Hypothalamus (tissue), 51 donors: ENCODE measurements around the gene IRF3.

Source experiments
- DNase-seq, 51 donors: peaks; one replicate each; lab custom pipeline; 2025; lab: John Stamatoyannopoulos, UW

IRF3 gene

DNA sequence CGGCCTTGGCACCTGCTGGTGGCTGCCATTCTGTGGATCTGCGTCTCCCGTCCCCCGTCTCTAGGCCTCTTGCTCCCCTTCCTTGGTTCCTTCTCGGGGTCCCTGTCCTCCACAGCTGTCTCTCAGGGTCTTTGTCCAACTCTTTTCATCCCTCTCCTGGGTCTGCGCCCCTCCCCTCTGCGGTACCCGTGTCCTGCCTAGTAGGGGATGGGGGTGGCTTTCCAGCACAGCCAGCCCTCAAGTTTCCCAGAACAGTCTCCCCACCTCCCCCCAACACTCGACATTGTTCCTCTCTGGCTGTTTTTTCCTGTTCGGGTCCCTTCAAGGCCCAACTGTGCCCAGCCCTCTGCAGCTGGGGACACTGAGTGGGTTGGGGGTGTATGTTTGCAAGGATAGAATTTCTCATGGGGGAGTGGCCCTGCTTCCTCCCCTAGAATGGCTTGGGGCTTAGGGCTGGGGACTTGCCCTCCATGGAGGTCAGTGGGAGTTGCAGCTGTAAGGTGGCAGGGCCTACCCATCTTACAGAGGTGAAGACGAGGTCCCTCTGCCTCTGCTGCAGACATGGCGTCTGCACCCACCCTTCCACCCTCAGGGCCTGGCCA lies 23.0 kb upstream of the IRF3 start:
- no peak for DNase-seq

- no peak for DNase-seq
These were observed 22.1 kb upstream of the IRF3 start for GRCh38 chr19:49687566-49688316.

DNA sequence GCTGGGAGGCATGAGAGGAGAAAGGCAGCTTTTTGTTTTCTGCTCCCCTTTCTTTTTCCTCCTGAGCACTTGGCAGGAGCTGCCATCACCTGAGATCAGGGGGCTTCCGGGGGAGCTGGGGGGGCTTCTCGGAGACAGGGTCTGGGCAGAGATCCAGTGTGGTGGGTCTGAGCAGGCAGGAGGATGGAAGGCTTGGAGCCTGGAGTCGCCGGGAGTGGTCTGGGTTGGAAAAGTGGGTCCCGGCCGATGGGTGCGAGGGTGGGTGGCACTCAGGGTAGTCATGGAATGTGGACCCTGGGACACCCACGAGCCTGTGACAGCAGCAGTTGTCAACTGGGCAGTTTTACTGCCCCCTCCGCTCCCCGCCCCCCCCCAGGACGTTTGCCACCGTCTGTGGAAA lies 21.5 kb upstream of the IRF3 start:
- peak in 1 of 51 donors; percentile 36 for DNase-seq

- DNase-seq = no peak
These were observed 20.9 kb upstream of the IRF3 start for GRCh38 chr19:49686503-49687088.

DNA sequence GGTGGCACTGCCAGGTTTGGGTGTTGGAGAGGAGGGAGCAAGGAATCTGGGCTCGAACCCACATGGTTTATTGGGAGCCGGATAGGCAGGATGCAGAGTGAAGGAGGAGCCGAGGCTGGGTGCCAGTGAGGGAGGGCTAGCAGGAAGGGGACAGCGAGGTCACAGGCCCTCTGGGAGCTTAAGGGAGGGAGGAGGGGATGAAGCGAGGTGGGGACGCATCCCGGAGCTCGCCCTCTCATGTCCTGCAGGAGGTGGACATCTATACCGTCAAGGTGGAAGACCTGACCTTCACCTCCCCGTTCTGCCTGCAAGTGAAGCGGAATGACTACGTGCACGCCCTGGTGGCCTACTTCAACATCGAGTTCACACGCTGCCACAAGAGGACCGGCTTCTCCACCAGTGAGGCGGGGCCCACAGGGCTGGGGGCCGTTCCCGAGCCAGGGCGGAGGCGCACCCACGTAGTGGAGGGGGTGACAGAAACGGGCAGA lies 20.2 kb upstream of the IRF3 start:
- no peak for DNase-seq

DNA sequence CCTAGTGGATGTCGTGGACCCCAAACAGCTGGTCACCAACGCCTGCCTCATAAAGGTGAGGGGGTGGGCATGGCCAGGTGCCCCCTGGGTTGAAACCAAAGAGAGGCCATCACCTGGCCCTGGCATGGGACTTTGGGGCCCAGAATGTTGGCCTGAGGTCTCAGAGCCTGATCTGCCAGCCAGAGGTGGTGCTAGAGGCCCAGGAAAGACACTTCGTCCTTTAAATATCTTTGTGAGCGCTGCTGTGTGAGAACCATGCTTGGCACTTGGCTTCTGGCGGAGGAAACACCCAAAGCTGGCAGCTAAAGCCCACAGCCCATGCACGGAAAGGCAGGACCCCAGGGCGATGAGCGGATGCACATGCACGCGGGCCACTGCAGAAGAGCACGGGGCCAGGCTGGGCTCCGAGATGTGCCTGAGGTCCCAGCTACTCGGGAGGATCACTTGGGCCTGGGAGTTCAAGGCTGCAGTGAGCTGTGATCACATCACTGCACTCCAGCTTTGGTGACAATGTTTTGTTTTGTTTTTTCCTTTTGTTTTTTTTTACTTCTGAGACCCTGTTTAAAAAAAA lies 19.4 kb upstream of the IRF3 start:
- DNase-seq = no peak

GRCh38 chr19:49684251-49684982 lies 18.8 kb upstream of the IRF3 start:
- no peak for DNase-seq

DNA sequence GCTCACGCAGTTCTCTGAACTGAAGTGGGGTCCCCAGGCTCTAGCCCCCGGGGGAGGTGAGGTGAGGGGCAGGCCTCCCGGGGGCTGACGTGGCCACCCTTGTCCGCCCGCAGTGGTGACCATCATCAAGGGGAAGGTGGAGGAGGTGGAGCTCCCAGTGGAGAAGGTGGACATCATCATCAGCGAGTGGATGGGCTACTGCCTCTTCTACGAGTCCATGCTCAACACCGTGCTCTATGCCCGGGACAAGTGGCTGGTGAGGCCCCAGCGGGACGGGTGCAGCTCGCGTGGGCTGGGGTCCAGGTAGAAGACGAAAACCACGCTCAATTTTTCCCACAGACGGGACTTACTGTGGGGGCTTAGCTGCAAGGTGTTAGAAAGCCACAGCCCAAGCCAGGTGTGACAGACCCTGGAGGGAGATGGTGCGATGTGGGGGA lies 18.2 kb upstream of the IRF3 start:
- no peak for DNase-seq

- no peak for DNase-seq
These were observed 16.6 kb upstream of the IRF3 start for GRCh38 chr19:49682274-49682673.

DNA sequence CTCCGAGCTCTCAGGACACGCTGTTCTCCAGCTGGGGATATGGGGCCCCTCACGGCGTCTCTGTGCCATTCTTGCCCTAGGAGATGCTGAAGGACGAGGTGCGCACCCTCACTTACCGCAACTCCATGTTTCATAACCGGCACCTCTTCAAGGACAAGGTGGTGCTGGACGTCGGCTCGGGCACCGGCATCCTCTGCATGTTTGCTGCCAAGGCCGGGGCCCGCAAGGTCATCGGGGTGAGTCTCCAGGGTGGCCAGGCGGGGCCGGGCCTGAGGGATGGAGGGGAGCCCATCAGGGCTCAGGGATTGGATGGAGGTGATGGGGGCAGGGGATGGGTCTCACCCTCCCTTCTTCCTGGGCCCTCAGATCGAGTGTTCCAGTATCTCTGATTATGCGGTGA lies 16.2 kb upstream of the IRF3 start:
- DNase-seq = no peak

GRCh38 chr19:49680421-49681351 lies 15.0 kb upstream of the IRF3 start:
- DNase-seq = peak; percentile 24 to 93 (median 83)

GRCh38 chr19:49679771-49680413 lies 14.2 kb upstream of the IRF3 start:
- DNase-seq = no peak

GRCh38 chr19:49678985-49679770 lies 13.5 kb upstream of the IRF3 start:
- DNase-seq = no peak

DNA sequence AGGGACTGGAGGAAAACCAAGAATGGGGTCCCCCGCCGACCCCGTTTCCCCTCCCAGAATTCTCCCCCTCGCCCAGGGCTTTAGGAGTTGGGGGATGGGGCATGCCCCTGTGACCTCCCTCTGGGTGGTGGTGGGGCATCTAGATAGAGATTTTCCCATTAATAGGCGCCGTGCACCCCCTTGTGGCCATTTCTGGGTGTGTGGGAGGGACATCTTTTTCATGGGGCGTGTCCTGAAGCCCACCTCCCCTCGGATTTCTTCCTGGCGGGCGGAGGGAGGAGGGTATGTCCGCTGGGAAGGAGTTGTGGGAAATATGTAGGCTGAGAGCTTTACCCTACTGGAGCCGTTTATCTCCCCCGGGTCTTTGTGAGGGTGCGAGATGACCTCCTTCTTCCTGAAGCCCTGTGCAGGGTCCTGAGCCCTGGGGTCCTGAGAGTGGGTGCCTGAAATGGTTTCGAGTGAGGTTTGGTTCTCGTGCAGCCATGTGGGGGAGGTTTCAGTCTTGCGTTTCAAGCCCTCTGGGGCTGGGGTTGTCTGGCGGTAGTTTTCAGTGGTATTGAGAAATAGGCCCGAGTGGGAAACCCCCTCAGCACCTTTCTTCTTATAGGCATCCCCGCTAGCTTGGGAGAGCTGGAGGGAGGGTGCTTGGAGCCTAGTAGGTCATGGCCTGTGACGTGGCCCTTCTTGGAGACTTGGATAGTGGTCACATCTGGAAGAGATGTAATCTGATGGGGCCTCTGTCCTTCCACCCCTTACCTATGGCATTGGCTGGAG lies 12.4 kb upstream of the IRF3 start:
- DNase-seq = peak in 39 of 51 donors; percentile 10 to 73 (median 40)

GRCh38 chr19:49677231-49677900 lies 11.7 kb upstream of the IRF3 start, which contains the start of gene PRMT1:
TSS of gene PRMT1 (plus strand) at chr19:49677271. CDS start at chr19:49677281, 10 bp downstream.
- DNase-seq = peak in 20 of 51 donors; percentile 34 to 65 (median 52)

DNA sequence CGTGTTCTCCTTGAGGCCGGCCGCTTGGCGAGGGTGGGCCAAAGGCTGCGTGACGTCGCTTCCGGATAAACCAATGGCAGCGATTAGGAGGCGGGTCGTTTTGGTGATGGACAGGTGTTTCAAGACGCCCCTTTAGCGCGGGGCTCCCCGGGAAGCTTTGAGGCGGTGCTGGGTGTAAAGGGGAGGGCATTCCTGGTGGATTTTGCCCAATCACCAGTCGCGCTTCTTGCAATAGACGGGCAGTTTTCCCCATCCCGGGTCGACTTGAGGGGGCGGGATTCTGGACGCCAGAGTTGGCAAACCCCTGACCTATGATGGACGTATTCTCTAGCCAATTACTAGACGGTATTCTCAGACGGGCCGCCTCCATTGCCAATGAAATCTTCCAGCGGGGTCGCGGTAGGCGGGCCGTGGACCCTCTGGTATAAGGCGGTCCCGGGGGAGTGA lies 11.2 kb upstream of the IRF3 start:
- DNase-seq = peak; percentile 84 to 100 (median 100)
